AG08395 (cell line): Measurements from ENCODE around the gene BCL2.

ENCODE experiments used
- DNase-seq: peaks from one replicate; pipeline ENCODE4 v3.0.0; 2012; ENCODE audit warnings: mixed read lengths, low spot score

BCL2 gene

DNA sequence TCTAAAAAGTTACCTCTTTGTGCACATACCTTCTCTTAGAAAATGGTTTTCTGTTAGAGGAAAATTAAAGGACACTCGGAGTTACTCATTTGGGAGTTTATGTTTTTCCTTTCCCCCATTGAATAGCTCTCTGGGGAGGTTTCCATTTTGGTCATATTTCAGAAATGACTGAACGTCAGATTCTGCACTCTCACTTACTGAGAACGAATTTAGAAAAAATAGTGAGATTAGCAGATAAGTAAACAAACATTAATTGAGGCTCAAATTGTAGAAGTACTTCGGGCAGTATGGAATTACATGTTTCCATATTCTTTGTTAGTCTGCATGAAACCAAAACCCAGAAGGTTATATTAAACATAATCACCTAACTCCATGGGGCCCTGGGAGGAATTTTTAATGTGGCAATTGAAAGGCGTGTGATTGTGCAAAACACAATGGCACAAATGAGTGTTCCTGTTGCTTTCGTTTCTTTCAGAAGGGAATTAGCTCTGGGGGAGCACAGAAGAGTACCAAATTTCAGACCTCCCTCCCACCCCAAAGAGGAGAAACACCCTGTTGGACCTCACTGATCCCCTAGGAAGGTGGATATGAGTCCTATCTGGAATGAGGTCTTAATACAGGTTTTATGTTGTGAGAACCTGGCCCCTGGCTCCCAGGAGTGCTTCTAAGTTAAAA lies 212.3 kb downstream of the BCL2 start:
- no peak for DNase-seq

DNA sequence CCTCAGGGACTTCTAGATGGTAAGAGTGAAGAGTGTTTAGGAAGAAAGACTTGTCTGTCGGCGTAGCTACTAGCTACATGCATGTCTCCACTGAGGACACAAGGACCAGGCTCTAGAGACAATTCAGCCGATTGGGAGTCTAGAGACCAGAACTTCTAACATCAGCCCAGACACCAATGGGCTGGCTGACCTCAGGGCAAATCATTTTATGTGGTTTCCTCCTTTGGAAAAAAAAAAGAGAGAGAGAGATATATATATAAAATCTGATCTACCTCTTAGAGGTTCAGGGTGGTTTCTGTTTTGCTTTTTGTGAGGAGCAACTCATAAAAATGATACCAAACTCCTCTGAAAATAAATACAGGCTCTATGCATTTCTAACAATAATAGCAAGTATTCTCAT lies 212.8 kb downstream of the BCL2 start:
- DNase-seq = no peak

DNA sequence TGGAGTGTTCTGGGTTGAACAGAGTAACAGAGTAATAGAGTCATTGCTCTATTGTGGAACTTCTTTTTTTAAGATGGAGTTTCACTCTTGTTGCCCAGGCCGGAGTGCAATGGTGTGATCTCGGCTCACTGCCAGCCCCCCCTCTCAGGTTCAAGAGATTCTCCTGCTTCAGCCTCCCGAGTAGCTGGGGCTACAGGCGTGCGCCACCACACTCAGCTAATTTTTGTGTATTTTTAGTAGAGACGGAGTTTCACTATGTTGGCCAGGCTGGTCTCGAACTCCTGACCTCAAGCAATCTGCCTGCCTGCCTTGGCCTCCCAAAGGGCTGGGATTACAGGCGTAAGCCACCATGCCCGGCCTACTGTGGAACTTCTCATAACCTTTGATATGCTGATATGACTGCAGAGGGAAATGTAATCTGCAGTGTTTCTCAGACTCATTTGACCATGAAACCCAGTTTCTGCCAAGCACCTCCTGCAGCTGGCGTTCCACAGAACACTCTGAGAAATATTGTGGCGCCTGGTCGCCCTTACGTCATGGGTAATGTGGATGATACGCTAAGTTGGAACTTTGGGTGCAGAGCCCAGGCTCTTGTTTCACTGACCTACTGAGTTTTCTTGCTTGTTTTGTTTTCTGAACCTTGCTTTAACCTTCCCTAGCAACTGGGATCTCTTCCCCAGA lies 213.8 kb downstream of the BCL2 start:
- DNase-seq = no peak

DNA sequence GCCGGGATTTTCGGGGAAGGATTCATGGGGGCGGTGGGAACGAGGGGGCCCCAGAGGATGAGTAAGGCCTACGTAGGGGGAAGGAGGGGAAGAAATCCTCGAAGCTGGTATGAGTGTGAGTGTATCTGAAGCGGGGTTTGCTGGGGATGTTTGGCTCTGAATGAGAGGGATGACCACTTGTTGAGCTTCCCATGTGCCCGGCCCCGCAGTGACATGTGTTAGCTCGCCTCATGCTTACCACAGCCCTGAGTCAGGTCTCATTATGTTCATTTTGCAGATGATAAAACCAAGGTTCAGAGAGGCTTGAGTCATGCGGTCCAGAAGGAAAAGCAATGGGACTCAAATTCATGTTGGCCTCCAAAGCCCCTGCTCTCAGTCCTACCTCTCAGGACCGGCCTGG lies 214.7 kb downstream of the BCL2 start:
- DNase-seq = no peak

DNA sequence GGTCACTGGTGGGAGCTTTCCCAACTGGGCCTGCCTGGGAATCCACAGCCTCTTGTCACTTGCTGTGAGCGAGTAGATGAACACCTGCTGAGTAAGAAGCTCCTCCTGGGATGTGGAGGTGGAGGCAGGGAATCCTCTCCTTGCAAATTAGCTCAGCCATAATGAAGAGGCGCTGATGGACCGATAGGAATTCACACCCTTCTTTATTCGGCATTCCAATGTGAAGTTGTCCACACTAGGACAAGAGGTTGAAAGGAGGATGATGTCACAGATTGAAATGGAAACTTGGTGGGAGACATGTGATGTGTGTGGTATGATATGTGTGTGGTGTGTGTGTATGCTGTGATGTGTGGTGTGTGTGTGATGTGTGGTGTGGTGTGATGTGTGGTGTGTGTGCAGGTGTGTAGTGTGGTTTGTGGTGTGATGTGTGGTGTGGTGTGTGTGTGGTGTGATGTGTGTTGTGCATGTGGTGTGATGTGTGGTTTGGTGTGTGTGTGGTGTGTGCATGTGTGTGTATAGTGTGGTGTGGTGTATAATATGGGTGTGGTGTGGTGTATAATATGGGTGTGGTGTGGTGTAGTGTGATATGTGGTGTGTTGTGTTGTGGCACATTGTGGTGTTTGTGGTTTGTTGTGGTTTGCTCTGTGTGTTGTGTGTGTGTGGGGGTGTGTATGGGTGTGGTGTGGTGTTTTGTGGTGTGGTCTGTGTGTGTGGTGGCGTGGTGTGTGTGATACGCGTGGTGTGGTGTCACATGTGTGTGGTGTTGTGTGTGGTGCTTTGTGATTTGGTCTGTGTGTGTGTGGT lies 216.4 kb downstream of the BCL2 start:
- no peak for DNase-seq

DNA sequence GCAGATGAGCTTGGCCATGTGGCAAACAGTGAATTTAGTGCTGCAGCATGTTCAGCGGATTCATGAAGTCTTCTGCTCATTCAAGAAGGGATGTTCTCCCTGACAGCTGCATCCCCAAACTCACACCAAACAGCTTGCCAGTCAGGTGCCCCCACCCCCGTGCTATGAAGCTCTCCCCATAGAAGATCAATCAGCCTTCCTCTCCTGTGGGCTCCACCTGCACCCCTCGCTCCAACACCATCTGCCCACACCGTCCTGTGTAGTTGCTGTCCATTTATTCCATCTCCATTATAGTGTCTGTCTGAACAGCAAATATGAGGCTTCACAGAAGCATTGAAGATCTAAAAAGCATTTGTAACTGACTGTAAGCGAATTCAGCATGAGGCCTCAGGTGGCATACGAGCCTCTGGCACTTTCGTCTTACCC lies 218.9 kb downstream of the BCL2 start:
- DNase-seq = no peak

DNA sequence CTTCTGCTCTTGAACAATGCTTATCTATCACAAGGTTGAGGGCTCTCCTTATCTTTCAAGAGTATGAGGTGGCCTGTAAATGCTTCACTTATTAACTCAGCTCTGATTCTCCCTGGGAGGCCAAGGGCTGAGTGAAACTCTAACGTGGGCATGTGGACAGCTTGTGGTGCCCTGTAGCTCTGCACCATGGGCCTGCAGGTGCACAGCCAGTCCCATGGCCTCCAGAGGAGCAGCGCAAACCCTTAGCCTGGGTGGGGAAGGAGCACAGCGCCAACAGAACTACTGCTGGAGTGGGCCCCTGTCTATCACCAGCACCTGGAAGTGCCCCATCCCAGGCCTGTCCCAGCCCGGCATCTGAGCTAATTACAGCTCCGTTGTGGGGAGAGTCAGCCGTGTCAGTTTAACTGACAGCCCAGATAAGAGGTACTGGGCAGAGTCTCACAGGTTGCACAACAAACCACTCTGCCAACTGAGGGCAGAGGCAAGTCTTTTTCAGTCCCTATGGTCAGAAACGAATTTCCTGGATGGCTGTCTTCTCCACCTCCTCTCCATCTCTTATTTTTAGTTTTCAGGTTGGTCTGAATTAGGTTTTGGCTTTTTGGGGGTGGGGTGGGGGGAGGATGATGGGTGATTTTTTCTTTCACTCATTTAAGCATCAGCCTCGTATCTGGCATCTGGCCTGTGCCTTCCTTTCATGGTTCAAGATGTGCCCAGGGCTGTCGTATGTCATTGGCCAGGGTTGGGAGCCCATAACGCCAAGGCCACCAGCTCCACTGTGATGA lies 219.5 kb downstream of the BCL2 start:
- no peak for DNase-seq

DNA sequence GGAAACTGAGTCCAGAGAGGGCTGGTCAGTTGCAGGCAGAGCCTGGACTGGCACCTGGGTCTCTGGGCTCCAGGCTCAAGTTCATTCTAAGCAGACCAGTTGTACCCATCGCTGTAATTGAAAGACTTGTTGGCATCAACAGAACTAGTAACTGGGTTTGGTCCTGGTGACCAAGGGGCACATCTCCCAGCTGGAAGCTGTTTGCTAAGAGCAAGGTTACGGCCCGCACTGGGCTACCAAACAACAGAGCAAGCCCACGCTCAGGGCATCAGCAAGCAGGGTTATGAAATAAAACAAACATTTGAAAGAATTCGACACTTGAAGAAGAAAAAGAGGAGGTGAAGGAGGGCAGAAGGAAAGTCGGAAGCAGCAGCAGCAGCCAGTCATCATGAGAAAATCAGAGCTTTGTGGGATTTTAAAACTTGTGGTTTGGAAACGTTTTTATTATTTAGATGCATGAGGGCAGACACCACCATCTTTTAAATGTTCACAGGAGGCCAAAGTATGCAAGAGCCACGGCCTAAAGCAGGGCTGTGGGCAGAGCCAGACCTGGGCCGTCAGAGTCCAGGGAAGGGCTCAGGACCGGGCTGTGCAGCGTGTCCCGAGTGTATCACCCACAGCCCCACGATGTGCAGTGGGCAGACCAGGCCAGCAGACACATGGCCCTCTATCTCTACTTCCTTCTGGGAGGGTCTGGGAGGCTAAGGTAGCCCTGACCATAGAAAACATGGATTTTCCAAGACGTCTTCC lies 220.3 kb downstream of the BCL2 start:
- DNase-seq = no peak

DNA sequence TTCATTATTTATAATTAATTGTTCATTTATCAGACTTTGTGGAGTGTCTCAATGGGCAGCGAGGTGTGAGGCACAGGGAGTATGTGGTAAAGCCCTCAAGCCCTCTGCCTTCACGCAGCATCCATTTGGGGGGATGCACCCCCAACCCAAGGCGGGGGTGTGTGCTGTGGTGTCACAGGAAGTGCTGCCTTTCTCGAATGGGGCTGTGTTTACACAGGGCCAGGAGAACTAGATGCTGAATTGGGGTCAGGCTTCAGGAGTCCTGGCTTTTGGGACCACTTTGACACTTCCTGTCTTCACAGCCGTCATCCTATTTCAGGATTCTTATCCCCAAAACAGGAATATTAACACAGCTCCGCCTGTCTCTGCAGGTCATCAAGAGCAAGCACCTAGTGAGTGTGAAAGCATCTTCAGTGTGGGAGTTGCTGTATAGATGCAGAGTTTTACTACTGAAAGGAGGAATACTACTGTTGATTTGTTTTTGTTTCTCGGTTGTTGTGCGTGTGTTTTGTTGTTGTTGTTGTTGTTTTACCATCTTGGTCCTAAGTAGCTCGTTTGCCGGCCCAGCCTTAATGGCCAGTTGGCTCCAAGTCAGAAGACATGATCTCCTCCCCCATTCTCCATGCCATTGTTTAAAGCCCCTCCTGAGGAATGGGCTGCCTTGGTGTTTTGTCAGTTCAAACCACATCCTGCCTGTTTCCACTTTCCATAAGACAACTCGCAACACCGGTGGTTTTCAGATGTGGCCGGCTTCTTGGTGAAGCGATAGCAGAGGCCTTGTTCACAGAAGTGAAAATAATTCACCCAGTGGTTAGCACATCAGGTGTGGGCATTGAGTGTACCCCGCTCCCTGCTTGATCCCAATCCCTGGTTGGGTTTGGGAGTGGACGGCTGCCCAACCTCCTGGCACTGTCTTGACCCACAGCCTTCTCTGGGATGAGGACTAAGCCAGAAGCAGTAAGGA lies 221.3 kb downstream of the BCL2 start:
- no peak for DNase-seq

DNA sequence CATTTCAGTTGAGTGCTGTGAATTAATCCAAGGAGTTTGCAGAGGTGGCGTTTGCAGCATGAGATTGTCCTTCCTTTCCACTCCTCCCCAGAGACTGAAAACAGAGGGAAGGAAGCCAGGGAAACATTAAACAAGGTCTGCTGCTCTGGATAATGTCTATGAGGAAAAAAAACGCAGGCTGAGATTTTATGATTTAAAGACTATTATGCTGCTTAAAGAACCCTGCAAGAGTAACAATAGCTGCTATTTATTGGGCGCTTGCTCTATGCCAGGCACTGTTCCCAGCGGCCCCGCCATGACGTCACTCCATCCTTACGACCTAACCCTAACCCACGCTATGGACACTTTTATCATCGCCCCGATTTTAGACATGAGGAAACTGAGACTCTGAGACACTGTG lies 222.4 kb downstream of the BCL2 start:
- no peak for DNase-seq

DNA sequence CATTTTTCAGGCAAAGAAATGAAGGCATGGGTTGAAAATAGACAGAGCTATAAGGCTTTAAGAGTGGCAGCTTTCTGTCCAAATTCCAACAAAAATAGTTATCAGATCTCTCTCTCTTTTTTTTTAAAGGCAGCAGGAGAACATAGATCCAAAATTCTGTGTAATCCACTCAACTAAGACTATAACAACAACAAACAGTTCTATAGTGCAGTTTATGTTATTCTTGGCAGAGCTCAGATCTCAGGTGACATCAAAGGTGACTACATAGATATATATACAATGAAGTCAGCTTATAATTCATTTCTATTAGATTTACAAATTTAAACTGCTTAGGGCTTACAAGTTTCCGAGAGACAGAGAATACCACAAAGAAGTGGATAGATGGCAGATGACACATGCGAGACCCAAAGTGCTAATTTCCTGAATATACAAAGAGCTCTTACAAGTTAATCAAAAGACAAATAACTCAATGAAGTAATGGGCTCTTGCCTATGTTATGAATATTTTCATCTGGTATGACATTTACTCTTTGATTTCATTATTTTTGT lies 223.2 kb downstream of the BCL2 start:
- DNase-seq = no peak

DNA sequence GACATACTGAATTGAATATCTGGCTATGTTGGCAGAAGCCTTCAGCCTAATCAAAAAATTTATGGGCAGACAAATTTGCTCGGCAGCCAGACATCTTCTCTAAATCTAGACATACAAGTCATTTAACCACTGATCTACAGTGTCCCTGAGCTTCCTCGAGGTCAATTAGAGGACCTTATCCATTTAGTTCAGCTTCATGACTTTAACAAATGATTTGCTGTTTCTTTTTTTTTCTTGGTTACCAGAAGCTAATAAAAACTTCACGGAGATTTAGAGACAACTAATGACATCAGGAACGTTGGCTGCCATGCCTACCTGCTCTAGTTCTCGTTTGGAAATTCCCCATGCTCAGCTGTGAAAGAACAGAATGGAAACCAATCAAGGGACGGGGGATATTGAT lies 223.8 kb downstream of the BCL2 start:
- no peak for DNase-seq

DNA sequence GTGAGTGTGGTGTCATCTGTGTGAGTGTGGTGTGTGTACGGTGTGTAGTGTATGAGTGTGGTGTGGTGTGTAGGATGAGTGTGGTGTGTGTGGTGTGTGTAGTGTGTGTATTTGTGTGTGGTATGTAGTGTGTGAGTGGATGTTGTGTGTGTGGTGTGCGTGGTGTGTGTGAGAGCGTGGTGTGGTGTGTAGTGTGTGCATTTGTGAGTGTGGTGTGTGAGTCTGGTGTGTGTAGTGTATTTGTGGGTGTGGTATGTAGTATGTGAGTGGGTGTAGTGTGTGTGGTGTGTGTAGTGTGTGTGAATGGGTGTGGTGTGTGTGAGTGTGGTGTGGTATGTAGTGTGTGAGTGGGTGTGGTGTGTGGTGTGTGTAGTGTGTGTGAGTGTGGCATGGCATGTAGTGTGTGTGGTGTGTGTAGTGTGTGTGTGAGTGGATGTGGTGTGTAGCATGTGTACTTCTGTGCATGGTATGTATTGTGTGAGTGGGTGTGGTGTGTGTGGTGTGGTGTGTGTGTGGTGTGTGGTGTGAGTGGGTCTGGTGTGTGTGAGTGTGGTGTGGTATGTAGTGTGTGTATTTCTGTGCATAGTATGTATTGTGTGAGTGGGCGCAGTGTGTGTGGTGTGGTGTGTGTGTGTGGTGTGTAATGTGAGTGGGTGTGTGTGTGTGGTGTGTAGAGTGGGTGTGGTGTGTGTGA lies 227.8 kb downstream of the BCL2 start:
- no peak for DNase-seq

DNA sequence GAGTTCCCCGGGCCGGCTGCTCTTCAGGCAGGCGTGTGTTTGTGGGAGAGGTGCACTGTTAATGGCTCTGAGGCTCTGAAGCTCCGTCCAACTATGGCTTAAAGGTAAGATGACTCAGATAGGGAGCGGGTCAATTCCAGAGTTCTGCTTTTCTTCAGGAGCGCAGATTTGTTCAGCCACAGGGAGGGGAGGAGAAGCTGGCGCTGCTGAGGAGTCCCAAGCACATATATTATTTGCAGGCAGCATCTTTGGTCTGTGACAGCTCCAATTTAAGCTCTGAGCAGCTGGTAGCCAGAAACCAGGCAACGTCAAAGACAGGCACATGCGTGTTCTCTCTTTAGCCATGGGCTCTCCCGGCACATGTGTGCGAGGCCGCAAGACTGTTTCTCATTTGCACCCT lies 229.2 kb downstream of the BCL2 start:
- no peak for DNase-seq

DNA sequence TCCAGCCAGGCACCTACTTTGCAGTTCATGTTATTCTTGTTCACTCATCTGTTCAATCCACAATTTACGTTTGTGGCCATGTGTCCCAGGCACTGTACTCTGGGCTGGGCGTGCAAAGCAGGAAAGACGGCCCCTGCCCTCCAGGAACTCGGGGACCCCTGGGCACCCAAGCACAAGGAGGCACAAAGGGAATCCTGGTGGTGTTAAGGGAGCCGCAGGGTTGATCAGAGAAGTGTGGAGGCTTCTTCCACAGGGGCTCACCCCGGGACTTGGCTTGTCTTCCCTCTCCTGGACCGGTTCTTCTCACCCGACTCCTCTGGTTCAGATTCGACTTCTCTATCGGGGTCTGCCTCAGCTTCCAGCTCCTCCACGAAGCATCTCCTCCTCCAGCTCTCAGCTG lies 230.5 kb downstream of the BCL2 start:
- no peak for DNase-seq

DNA sequence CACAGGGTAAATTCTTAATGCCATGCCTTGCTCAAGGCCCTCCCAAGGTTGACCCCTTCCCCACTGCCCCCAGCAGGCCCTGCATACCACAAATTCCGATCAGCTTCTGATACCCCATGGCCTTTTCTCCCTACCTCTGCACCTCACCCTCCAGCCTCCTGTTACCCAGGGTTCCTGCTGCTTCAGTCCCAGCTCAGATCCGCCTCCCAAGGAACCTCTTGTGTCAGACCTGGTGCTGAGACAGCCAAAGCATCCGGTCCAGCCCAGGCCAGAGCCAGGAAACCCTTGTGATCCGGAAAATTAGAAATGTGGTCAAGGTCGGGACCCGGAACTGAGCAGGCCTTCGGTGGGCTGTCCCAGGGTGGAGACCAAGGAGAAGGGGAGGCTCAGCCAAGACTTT lies 231.3 kb downstream of the BCL2 start:
- DNase-seq = no peak

DNA sequence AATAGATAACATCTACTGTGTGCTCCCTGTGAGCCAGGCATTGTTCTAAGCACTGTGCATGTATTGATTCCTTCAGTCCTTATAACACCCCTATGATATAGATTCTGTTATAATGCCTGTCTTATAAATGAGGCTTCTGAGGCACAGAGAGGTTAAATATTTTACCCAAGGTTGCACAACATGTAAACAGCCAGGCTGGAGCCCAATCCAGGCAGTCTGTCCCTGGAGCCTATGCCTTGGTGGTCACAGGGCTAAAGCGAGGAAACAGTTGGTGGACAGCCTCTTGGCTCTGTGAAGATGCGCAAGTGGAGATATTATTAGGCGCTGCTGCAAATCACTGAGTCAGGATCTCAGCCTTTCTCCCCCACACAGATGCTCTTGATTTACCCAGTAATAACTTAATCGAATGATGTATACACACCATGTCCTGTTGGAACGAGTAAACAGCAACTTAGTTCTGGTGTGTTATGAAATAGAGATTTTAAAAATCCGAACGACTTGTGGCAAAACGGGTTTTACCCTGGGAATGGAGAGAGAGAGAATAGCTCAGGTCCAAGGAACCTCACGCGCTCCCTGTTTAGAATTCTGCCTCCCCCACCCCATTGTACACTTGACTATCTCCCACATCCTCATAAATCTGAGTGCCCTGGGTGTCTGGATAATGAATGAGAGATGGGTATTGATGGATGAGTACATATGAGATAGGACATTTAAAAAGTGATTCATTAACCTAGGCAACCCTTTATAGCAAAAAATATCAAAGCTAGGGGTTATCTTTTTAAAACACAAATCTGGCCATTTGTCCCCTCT lies 231.9 kb downstream of the BCL2 start:
- no peak for DNase-seq

DNA sequence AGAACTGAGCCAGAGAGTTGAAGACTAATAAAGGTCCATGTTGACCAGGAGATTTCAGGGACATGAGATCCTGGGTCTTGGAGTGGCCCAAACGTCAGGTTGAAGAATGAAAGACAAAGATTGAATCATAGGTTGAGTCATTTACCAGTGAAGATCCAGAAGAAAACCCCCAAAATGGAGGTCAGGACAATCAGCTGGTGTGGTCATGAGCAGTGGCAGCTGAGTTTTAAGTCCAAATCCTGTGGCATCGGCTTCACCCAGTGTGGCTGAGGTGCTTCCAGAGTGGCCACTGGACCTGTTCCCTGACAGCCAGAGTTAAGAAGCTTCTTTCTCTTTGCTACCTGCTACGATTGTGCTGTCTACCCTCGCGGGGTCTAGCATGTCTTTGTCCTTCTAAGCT lies 234.0 kb downstream of the BCL2 start:
- DNase-seq = no peak

DNA sequence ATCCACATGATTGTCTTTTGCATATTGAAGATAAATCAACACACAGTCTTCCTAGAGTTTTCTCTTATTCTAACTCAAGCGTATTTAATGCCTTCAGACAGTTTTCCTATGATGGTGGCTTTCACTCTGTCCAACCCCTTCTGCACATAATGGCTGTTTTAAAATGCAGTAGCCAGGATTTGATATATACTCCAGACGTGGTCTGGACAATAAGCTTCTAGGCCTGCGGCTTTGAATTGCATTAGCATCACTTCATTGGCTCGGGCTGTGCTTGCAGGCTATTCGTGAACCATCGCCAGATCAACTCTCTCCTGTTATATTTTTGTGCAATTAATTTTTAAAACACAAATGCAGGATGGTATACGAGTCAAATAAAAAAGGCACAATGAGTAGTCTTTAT lies 235.3 kb downstream of the BCL2 start:
- no peak for DNase-seq
